ENCODE data around the gene SLC50A1. TPM values are rescaled to one million over a fixed set of nuclear protein-coding genes. Genes with fewer than 3 reads are reported as not detected.

SLC50A1 gene
- total RNA-seq, 1 donor from 2014 or later, result 56.9 TPM

- Mint-ChIP-seq H3K27ac (no peak overlapping the region), H3K36me3 (ENCODE audit: low read depth) (peaks cover 41% of the 10 kb centered on the region), H3K4me1 (ENCODE audit: low read depth) (peaks cover 23% of the 10 kb centered on the region), H3K27me3 (ENCODE audit: low read depth) (no peaks in the 10 kb centered on the region), H3K4me3 (ENCODE audit: low read depth) (no peak overlapping the region), H3K9me3 (no peaks in the 10 kb centered on the region)
- no peak for DNase-seq (ENCODE audit: low spot score)
- intact Hi-C loops (cut with micrococcal nuclease), result no loop called here
These were observed 43.7 kb downstream of the SLC50A1 start for GRCh38 chr1:155179112-155180031.

- Mint-ChIP-seq H3K27ac (no peak overlapping the region), H3K27me3 (ENCODE audit: low read depth) (no peaks in the 10 kb centered on the region), H3K4me1 (ENCODE audit: low read depth) (peaks cover 5% of the 10 kb centered on the region), H3K9me3 (no peaks in the 10 kb centered on the region), H3K36me3 (ENCODE audit: low read depth) (peaks cover 38% of the 10 kb centered on the region), H3K4me3 (ENCODE audit: low read depth) (no peak overlapping the region)
- DNase-seq (ENCODE audit: low spot score), result no peak
- intact Hi-C loops (cut with micrococcal nuclease), result no loop called here
These were observed 45.9 kb downstream of the SLC50A1 start for GRCh38 chr1:155181371-155182051.

DNA sequence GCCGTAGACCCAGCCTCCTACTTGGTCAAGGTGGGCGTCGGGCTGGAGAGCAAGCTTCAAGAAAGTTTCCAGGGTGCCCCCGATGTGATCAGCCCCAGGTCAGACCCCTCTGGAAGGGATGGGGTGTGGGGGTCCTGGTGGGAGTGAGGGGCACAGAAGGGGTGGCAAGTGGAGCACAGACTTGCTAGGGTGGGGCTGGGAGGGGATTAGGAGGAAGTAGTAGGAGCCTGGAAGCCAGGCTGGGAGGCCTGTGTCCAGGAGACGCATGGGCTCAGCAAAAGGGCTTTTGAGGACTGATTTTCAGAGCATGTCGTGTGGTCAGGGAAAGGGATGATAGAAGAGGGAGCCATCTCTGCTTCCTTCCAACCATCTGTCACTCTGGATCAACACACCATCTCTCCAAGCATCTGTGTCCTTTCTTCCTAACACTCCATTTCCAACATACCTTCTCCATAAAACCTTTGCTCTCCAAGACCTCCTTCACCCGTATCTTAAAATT, 46.4 kb downstream of the SLC50A1 start:
- no peak for DNase-seq (ENCODE audit: low spot score)
- Mint-ChIP-seq H3K36me3 (ENCODE audit: low read depth) (peaks cover 35% of the 10 kb centered on the region), H3K4me3 (ENCODE audit: low read depth) (no peak overlapping the region), H3K9me3 (no peaks in the 10 kb centered on the region), H3K4me1 (ENCODE audit: low read depth) (no peaks in the 10 kb centered on the region), H3K27me3 (ENCODE audit: low read depth) (no peaks in the 10 kb centered on the region), H3K27ac (no peak overlapping the region)
- intact Hi-C loops (cut with micrococcal nuclease), result no loop called here

DNA sequence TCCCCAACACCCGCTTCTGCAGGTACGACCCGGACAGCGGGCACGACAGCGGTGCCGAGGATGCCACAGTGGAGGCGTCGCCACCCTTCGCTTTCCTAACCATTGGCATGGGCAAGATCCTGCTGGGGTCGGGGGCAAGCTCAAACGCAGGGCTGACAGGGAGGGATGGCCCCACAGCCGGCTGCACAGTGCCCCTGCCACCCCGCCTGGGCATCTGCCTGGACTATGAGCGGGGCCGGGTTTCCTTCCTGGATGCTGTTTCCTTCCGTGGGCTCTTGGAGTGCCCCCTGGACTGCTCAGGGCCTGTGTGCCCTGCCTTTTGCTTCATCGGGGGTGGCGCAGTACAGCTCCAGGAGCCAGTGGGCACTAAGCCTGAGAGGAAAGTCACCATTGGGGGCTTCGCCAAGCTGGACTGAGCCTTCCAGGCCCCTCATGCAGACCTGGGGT, 48.1 kb downstream of the SLC50A1 start:
- no peak for DNase-seq (ENCODE audit: low spot score)
- Mint-ChIP-seq H3K27me3 (ENCODE audit: low read depth) (no peaks in the 10 kb centered on the region), H3K4me3 (ENCODE audit: low read depth) (no peak overlapping the region), H3K9me3 (no peaks in the 10 kb centered on the region), H3K27ac (no peak overlapping the region), H3K36me3 (ENCODE audit: low read depth) (peaks cover 25% of the 10 kb centered on the region), H3K4me1 (ENCODE audit: low read depth) (peaks cover 4% of the 10 kb centered on the region)
- intact Hi-C loops (cut with micrococcal nuclease), result no loop called here

DNA sequence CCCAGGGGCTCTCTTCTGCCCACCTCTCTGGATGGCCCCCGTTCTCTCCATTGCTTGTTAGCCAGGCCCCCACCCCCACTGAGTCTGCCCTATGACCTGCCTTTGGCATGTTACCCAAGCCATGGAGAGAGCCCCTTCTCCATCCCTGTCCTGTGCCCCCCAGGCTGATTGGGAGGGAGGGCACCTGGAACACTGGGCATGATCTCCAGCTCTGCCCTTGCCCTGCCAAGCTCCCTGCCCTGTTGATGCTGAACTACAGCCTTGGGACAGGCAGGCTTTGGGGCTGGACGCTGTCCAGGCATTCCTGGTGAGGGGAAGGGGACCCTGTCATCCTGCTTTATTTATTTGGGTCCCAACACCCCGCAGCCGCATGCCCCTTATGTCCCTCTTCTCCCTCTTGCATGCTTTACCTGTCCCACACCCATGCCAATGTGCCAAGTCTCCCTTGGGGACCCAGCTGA, 48.7 kb downstream of the SLC50A1 start:
- Mint-ChIP-seq H3K9me3 (no peaks in the 10 kb centered on the region), H3K27ac (no peak overlapping the region), H3K4me1 (ENCODE audit: low read depth) (peaks cover 4% of the 10 kb centered on the region), H3K4me3 (ENCODE audit: low read depth) (no peak overlapping the region), H3K36me3 (ENCODE audit: low read depth) (peaks cover 19% of the 10 kb centered on the region), H3K27me3 (ENCODE audit: low read depth) (no peaks in the 10 kb centered on the region)
- no peak for DNase-seq (ENCODE audit: low spot score)
- intact Hi-C loops (cut with micrococcal nuclease), result no loop called here

- Mint-ChIP-seq H3K36me3 (ENCODE audit: low read depth) (peaks cover 13% of the 10 kb centered on the region), H3K9me3 (no peaks in the 10 kb centered on the region), H3K27ac (peak overlapping the region; percentile 14), H3K4me3 (ENCODE audit: low read depth) (no peak overlapping the region), H3K4me1 (ENCODE audit: low read depth) (peaks cover 4% of the 10 kb centered on the region), H3K27me3 (ENCODE audit: low read depth) (no peaks in the 10 kb centered on the region)
- DNase-seq (ENCODE audit: low spot score), result no peak
- intact Hi-C loops (cut with micrococcal nuclease), result no loop called here
These were observed 49.5 kb downstream of the SLC50A1 start for GRCh38 chr1:155184835-155185782.

- H3K4me1 Mint-ChIP-seq (ENCODE audit: low read depth), result peaks cover 4% of the 10 kb centered on the region
- no peak overlapping the region for H3K4me3 Mint-ChIP-seq (ENCODE audit: low read depth)
- H3K9me3 Mint-ChIP-seq, result no peaks in the 10 kb centered on the region
- no peaks in the 10 kb centered on the region for H3K27me3 Mint-ChIP-seq (ENCODE audit: low read depth)
- peaks cover 13% of the 10 kb centered on the region for H3K36me3 Mint-ChIP-seq (ENCODE audit: low read depth)
- no peak for DNase-seq (ENCODE audit: low spot score)
- H3K27ac Mint-ChIP-seq, result peak overlapping the region; percentile 14
- intact Hi-C loops (cut with micrococcal nuclease), result no loop called here
These were observed 50.1 kb downstream of the SLC50A1 start for GRCh38 chr1:155185783-155186066.

DNA sequence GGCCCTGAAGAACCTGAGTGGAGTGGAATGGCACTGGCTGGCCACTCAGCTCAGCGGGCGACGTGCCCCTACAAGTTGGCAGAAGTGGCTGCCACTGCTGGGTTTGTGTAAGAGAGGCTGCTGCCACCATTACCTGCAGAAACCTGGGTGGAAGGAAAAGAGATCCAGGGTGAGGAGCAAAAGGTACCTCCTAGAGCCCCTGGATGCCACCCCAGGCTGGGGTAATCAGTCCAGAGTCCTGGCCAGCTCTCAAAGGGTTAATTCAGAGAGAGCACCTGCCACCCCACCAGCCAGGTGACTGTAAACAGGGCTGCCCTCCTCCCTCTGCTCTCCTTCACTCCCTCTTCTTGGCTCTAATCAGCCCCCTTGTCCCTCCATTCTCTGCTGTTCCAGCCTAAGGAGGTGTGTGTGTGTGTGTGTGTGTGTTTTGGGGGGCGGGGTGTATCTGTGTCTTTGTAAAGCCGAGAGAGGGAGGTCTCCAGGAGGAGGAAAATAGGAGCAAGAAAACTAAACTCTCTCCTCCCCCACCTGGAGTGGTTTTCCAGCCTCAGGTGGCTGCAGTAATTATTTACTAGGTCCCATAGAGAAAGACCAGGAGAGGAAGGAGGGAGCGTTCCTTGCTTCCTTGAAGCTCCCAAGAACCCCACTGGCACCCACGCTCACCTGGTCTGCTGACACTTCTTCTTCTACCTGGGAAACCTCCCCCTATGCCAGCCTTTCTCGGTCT, 50.6 kb downstream of the SLC50A1 start:
- Mint-ChIP-seq H3K36me3 (ENCODE audit: low read depth) (peaks cover 12% of the 10 kb centered on the region), H3K4me1 (ENCODE audit: low read depth) (peaks cover 4% of the 10 kb centered on the region), H3K4me3 (ENCODE audit: low read depth) (no peak overlapping the region), H3K27ac (no peak overlapping the region), H3K27me3 (ENCODE audit: low read depth) (no peaks in the 10 kb centered on the region), H3K9me3 (no peaks in the 10 kb centered on the region)
- no peak for DNase-seq (ENCODE audit: low spot score)
- intact Hi-C loops (cut with micrococcal nuclease), result no loop called here

DNA sequence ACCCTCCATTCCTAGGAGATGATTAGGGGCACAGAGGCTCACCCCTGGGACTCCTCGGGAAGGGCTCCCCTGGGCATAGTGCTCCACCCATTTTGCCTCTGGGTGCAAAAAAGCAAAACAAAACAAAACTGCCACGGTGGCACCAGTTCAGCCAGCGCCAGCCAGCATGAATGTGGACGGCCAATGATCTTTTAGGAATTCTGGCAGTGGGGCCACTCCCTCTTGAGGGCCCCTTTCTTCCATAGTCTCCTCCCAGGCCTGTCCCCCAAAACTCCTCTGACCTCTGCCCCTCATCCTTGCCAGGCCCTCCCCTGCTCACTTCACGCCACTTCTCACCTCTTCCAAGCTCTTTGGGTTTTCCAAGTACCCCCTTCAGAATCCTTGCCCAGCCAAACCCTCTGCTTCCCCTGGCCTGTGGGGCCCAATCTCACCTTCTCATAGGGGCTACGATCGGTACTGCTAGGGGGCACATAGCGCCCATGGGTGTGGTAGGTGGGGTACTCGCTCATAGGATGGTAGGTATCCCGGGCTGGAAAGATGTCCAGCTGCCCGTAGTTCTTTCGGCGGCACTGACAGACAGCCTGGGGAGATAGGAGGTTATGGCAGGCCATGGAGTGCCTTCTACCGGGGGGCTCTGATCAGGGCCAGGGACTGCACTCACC, 51.3 kb downstream of the SLC50A1 start:
- intact Hi-C loops (cut with micrococcal nuclease), result no loop called here
- H3K36me3 Mint-ChIP-seq (ENCODE audit: low read depth), result peaks cover 6% of the 10 kb centered on the region
- H3K4me1 Mint-ChIP-seq (ENCODE audit: low read depth), result peaks cover 5% of the 10 kb centered on the region
- no peaks in the 10 kb centered on the region for H3K27me3 Mint-ChIP-seq (ENCODE audit: low read depth)
- DNase-seq (ENCODE audit: low spot score), result no peak
- H3K4me3 Mint-ChIP-seq (ENCODE audit: low read depth), result no peak overlapping the region
- no peaks in the 10 kb centered on the region for H3K9me3 Mint-ChIP-seq
- no peak overlapping the region for H3K27ac Mint-ChIP-seq

DNA sequence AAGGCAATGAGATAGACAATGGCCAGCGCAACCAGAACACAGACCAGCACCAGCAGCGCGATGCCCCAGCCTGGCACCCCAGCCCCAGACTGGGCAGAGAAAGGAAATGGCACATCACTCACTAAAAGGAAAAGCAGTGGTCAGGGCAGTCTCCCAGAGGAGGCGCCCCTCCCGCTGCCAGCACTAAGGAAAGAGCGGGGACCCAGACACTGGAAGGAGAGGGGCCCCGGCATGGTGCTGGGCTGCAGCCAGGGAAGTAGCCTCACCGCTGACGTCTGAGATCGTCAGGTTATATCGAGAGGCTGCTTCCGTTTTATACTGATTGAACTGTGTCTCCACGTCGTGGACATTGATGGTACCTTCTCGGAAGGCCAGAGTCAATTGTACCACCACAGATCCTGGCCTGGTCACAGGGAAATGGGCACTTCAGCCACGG, 51.8 kb downstream of the SLC50A1 start:
- no peak overlapping the region for H3K27ac Mint-ChIP-seq

GRCh38 chr1:155188268-155188667, 52.6 kb downstream of the SLC50A1 start:
- H3K27me3 Mint-ChIP-seq (ENCODE audit: low read depth), result no peaks in the 10 kb centered on the region
- H3K36me3 Mint-ChIP-seq (ENCODE audit: low read depth), result peaks cover 6% of the 10 kb centered on the region
- no peaks in the 10 kb centered on the region for H3K9me3 Mint-ChIP-seq
- H3K27ac Mint-ChIP-seq, result peak overlapping the region; percentile 56
- no peak overlapping the region for H3K4me3 Mint-ChIP-seq (ENCODE audit: low read depth)
- intact Hi-C loops (cut with micrococcal nuclease), result no loop called here
- H3K4me1 Mint-ChIP-seq (ENCODE audit: low read depth), result peaks cover 15% of the 10 kb centered on the region
- DNase-seq (ENCODE audit: low spot score), result no peak

More for the DNA sequence above, 51.8 kb downstream of the SLC50A1 start:
- no peaks in the 10 kb centered on the region for H3K27me3 Mint-ChIP-seq (ENCODE audit: low read depth)
- peaks cover 7% of the 10 kb centered on the region for H3K36me3 Mint-ChIP-seq (ENCODE audit: low read depth)
- peaks cover 10% of the 10 kb centered on the region for H3K4me1 Mint-ChIP-seq (ENCODE audit: low read depth)
- intact Hi-C loops (cut with micrococcal nuclease), result no loop called here
- no peak for DNase-seq (ENCODE audit: low spot score)
- H3K4me3 Mint-ChIP-seq (ENCODE audit: low read depth), result no peak overlapping the region
- no peaks in the 10 kb centered on the region for H3K9me3 Mint-ChIP-seq
